DOHH2 (cell line): ENCODE measurements around the gene MAGI1.

ENCODE experiments used
- H3F3A ChIP-seq: fragments of 200-600 bp; sonication (generic), shearing (Covaris generic); 2 replicates; pipeline ENCODE4 v1.6.0; 2016; ENCODE audit warnings: antibody characterized with exemption, mild to moderate bottlenecking; ENCODE audit not compliant: control insufficient read depth, insufficient read depth
- H3K27ac ChIP-seq: fragments of 200-600 bp; sonication (generic); 2 replicates; pipeline ENCODE4 v1.5.1; 2014; ENCODE audit warnings: low read depth, mild to moderate bottlenecking, low read length, moderate library complexity
- H3K27me3 ChIP-seq: fragments of 200-600 bp; sonication (generic); 2 replicates; pipeline ENCODE4 v1.6.1; 2014; ENCODE audit warnings: mild to moderate bottlenecking, low read length, mixed read lengths; ENCODE audit not compliant: control insufficient read depth
- H3K36me3 ChIP-seq: fragments of 200-600 bp; sonication (generic); 2 replicates; pipeline ENCODE4 v1.6.1; 2014; ENCODE audit warnings: mild to moderate bottlenecking, low read length, moderate library complexity, mixed read lengths; ENCODE audit not compliant: control insufficient read depth
- H3K4me1 ChIP-seq: fragments of 200-600 bp; sonication (generic); 2 replicates; pipeline ENCODE4 v1.6.1; 2014; ENCODE audit warnings: mild to moderate bottlenecking, low read length, mixed read lengths; ENCODE audit not compliant: control insufficient read depth
- H3K4me2 ChIP-seq: fragments of 200-600 bp; sonication (generic); 2 replicates; pipeline ENCODE4 v1.6.0; 2014; ENCODE audit warnings: mild to moderate bottlenecking, low read length, moderate library complexity
- H3K4me3 ChIP-seq: fragments of 200-600 bp; sonication (generic); 2 replicates; pipeline ENCODE4 v1.5.1; 2014; ENCODE audit warnings: mild to moderate bottlenecking, low read length, mixed read lengths
- H3K79me2 ChIP-seq: fragments of 200-600 bp; sonication (generic); 2 replicates; pipeline ENCODE4 v1.6.1; 2014; ENCODE audit warnings: mild to moderate bottlenecking, low read length, mixed read lengths; ENCODE audit not compliant: control insufficient read depth
- H3K9me2 ChIP-seq: fragments of 200-600 bp; sonication (generic); replicated peaks from 2 replicates; pipeline ENCODE4 v1.6.1; 2014; ENCODE audit warnings: mild to moderate bottlenecking, low read length, mixed read lengths; ENCODE audit not compliant: control insufficient read depth
- H3K9me3 ChIP-seq: fragments of 200-600 bp; sonication (generic); 2 replicates; pipeline ENCODE4 v1.6.1; 2014; ENCODE audit warnings: antibody characterized with exemption, low read length, mixed read lengths; ENCODE audit not compliant: control insufficient read depth, insufficient read depth
- H4K20me1 ChIP-seq: fragments of 200-600 bp; sonication (generic); 2 replicates; pipeline ENCODE4 v1.6.0; 2014; ENCODE audit warnings: low read depth, mild to moderate bottlenecking, antibody characterized with exemption, low read length, moderate library complexity; ENCODE audit not compliant: control insufficient read depth, insufficient read depth
- EZH2phosphoT487 ChIP-seq: fragments of 200-600 bp; sonication (generic); IDR thresholded peaks from 2 replicates; pipeline ENCODE4 v1.6.1; 2017; ENCODE audit warnings: borderline replicate concordance, mild to moderate bottlenecking, antibody characterized with exemption, low read length, moderate library complexity, mixed read lengths
- TF ChIP-seq, protein P1 (sequence below): fragments of 200-600 bp; sonication (generic); IDR thresholded peaks from one replicate; pipeline ENCODE4 v1.5.1; 2014; ENCODE audit warnings: antibody characterized with exemption, mild to moderate bottlenecking, low read depth, low read length; ENCODE audit not compliant: poor library complexity, severe bottlenecking

The MAGI1 gene

GRCh38 chr3:66068255-66068654, 29.5 kb upstream of the MAGI1 start:
- Histone ChIP-seq H3K4me2 (no peak overlapping the region), H3K27ac (no peak overlapping the region), H3K9me2 (no peaks in the 10 kb centered on the region), H3K27me3 (no peaks in the 10 kb centered on the region), H3K79me2 (no peaks in the 10 kb centered on the region), H3K36me3 (no peaks in the 10 kb centered on the region), H3K9me3 (no peaks in the 10 kb centered on the region), H3K4me3 (no peak overlapping the region), H3K4me1 (no peaks in the 10 kb centered on the region), H4K20me1 (no peaks in the 10 kb centered on the region), H3F3A (no peaks in the 10 kb centered on the region)
- TF ChIP-seq, protein P1, sequence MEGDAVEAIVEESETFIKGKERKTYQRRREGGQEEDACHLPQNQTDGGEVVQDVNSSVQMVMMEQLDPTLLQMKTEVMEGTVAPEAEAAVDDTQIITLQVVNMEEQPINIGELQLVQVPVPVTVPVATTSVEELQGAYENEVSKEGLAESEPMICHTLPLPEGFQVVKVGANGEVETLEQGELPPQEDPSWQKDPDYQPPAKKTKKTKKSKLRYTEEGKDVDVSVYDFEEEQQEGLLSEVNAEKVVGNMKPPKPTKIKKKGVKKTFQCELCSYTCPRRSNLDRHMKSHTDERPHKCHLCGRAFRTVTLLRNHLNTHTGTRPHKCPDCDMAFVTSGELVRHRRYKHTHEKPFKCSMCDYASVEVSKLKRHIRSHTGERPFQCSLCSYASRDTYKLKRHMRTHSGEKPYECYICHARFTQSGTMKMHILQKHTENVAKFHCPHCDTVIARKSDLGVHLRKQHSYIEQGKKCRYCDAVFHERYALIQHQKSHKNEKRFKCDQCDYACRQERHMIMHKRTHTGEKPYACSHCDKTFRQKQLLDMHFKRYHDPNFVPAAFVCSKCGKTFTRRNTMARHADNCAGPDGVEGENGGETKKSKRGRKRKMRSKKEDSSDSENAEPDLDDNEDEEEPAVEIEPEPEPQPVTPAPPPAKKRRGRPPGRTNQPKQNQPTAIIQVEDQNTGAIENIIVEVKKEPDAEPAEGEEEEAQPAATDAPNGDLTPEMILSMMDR, result no peak
- no peak for TF ChIP-seq EZH2phosphoT487

GRCh38 chr3:66066963-66067617, 28.4 kb upstream of the MAGI1 start:
- no peaks in the 10 kb centered on the region for H3K4me1 ChIP-seq
- no peaks in the 10 kb centered on the region for H3K27me3 ChIP-seq
- H3K4me3 ChIP-seq, result no peak overlapping the region
- no peaks in the 10 kb centered on the region for H3F3A ChIP-seq
- H3K9me2 ChIP-seq, result no peaks in the 10 kb centered on the region
- H3K79me2 ChIP-seq, result no peaks in the 10 kb centered on the region
- TF ChIP-seq, protein P1, result no peak
- TF ChIP-seq EZH2phosphoT487, result no peak
- H3K9me3 ChIP-seq, result no peaks in the 10 kb centered on the region
- no peaks in the 10 kb centered on the region for H3K36me3 ChIP-seq
- no peak overlapping the region for H3K27ac ChIP-seq
- no peak overlapping the region for H3K4me2 ChIP-seq
- no peaks in the 10 kb centered on the region for H4K20me1 ChIP-seq

DNA sequence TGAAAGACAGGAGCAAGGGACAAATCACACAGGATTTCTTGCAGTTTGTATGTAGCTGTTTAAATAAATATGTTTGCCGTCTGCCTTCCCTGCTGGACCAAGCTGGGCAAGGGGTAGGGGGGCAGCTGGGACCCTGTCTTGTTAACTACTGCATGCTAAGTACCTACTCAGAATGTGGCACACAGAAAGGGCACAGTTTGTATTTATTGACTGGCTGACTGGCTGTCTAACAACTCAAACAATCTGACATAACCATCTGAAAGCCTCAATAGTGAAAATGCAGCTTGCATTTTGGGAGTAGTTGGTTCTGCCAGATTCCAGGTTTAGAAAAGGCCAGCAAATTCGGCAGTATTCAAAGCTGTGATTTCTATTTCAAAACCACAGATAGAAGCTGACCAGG, 16.6 kb upstream of the MAGI1 start:
- Histone ChIP-seq H3K4me2 (no peak overlapping the region), H4K20me1 (no peaks in the 10 kb centered on the region), H3F3A (no peaks in the 10 kb centered on the region), H3K27me3 (no peaks in the 10 kb centered on the region), H3K79me2 (no peaks in the 10 kb centered on the region), H3K9me2 (no peaks in the 10 kb centered on the region), H3K36me3 (no peaks in the 10 kb centered on the region), H3K4me3 (no peak overlapping the region), H3K9me3 (no peaks in the 10 kb centered on the region), H3K4me1 (no peaks in the 10 kb centered on the region), H3K27ac (no peak overlapping the region)
- TF ChIP-seq, protein P1, result no peak
- no peak for TF ChIP-seq EZH2phosphoT487
